GM23338 (cell line): Measurements from ENCODE around the gene SLK. TPM values are rescaled to one million over a fixed set of nuclear protein-coding genes. Genes with fewer than 3 reads are reported as not detected.

Experiments
- ATAC-seq: fragments of 200-7000 bp; cut with Tn5 transposase; 3 replicates; pipeline ENCODE4 v1.9.1; 2020
- DNase-seq: peaks from one replicate; pipeline ENCODE4 v3.0.0-alpha.2; 2015; ENCODE audit warnings: low spot score
- H2AFZ ChIP-seq: fragments of 200-600 bp; sonication (generic); 2 replicates; pipeline ENCODE4 v1.8.0; 2016; ENCODE audit warnings: antibody characterized with exemption, mild to moderate bottlenecking, moderate library complexity
- H3F3A ChIP-seq: fragments of 200-600 bp; sonication (generic); replicated peaks from 2 replicates; pipeline ENCODE4 v1.8.0; 2017; ENCODE audit warnings: antibody characterized with exemption, mixed run types, low read depth
- H3K27ac ChIP-seq: fragments of 200-600 bp; sonication (generic); 2 replicates; pipeline ENCODE4 v1.6.1; 2016; ENCODE audit warnings: low read depth
- H3K27me3 ChIP-seq: fragments of 200-600 bp; sonication (generic); 2 replicates; pipeline ENCODE4 v1.8.0; 2016; ENCODE audit warnings: mild to moderate bottlenecking, mixed run types, moderate library complexity; ENCODE audit not compliant: insufficient read depth
- H3K36me3 ChIP-seq: fragments of 200-600 bp; sonication (generic); 2 replicates; pipeline ENCODE4 v1.8.0; 2016; ENCODE audit warnings: mild to moderate bottlenecking; ENCODE audit not compliant: insufficient read depth
- H3K4me1 ChIP-seq: fragments of 200-600 bp; sonication (generic); 2 replicates; pipeline ENCODE4 v1.8.0; 2016; ENCODE audit warnings: mild to moderate bottlenecking, moderate library complexity; ENCODE audit not compliant: insufficient read depth
- H3K4me2 ChIP-seq: fragments of 200-600 bp; sonication (generic); 2 replicates; pipeline ENCODE4 v1.7.1; 2017; ENCODE audit warnings: mixed run types
- H3K4me3 ChIP-seq: fragments of 200-600 bp; sonication (generic); 2 replicates; pipeline ENCODE4 v1.6.1; 2016; ENCODE audit warnings: mixed run types
- H3K79me2 ChIP-seq: fragments of 200-600 bp; sonication (generic); replicated peaks from 2 replicates; pipeline ENCODE4 v1.8.0; 2017; ENCODE audit warnings: mild to moderate bottlenecking; ENCODE audit not compliant: insufficient read depth
- H3K9me2 ChIP-seq: fragments of 200-600 bp; sonication (generic); 2 replicates; pipeline ENCODE4 v1.8.0; 2017; ENCODE audit not compliant: insufficient read depth
- H4K20me1 ChIP-seq: fragments of 200-600 bp; sonication (generic); replicated peaks from 2 replicates; pipeline ENCODE4 v1.8.0; 2017; ENCODE audit warnings: mild to moderate bottlenecking; ENCODE audit not compliant: insufficient read depth
- H3K27ac Mint-ChIP-seq: 2 replicates; pipeline ENCODE4 v1.8.0; 2020; ENCODE audit warnings: inconsistent platforms, mild to moderate bottlenecking, moderate library complexity, mixed read lengths
- H3K27me3 Mint-ChIP-seq: 3 replicates; pipeline ENCODE4 v1.8.0; 2022; ENCODE audit warnings: low read depth, mild to moderate bottlenecking, moderate library complexity, mixed read lengths, inconsistent platforms; ENCODE audit not compliant: insufficient read depth, poor library complexity
- H3K36me3 Mint-ChIP-seq: 3 replicates; pipeline ENCODE4 v1.8.0; 2021; ENCODE audit warnings: low read depth, mild to moderate bottlenecking, inconsistent platforms, moderate library complexity, mixed read lengths
- H3K4me1 Mint-ChIP-seq: 3 replicates; pipeline ENCODE4 v1.8.0; 2020; ENCODE audit warnings: mild to moderate bottlenecking, inconsistent platforms, mixed read lengths
- H3K4me3 Mint-ChIP-seq: 3 replicates; pipeline ENCODE4 v1.8.0; 2021; ENCODE audit warnings: moderate library complexity, mild to moderate bottlenecking, inconsistent platforms, mixed read lengths
- H3K9me3 Mint-ChIP-seq: 3 replicates; pipeline ENCODE4 v1.8.0; 2020; ENCODE audit warnings: moderate library complexity, mild to moderate bottlenecking, inconsistent platforms, mixed read lengths
- CREB1 ChIP-seq: fragments of 250-450 bp; sonication (Bioruptor Pico); IDR thresholded peaks from 2 replicates; pipeline ENCODE4 v1.5.0; 2020; ENCODE audit warnings: low read depth, mild to moderate bottlenecking, moderate library complexity
- EZH2 ChIP-seq: fragments of 200-600 bp; sonication (generic); IDR thresholded peaks from one replicate; pipeline ENCODE4 v1.8.0; 2017; ENCODE audit warnings: antibody characterized with exemption, mild to moderate bottlenecking, low read depth; ENCODE audit not compliant: unreplicated experiment
- EZH2phosphoT487 ChIP-seq: fragments of 200-600 bp; sonication (generic); IDR thresholded peaks from one replicate; pipeline ENCODE4 v1.8.1; 2018; ENCODE audit warnings: antibody characterized with exemption; ENCODE audit not compliant: unreplicated experiment
- JUNB ChIP-seq: IDR thresholded peaks from one replicate; pipeline ENCODE4 v1.6.1; 2016; ENCODE audit warnings: antibody characterized with exemption; ENCODE audit not compliant: unreplicated experiment
- POLR2AphosphoS5 ChIP-seq: IDR thresholded peaks from 2 replicates; pipeline ENCODE4 v1.6.1; 2016; ENCODE audit warnings: antibody characterized with exemption, low read depth
- STAT1 ChIP-seq: IDR thresholded peaks from one replicate; pipeline ENCODE4 v1.6.1; 2016; ENCODE audit warnings: antibody characterized with exemption; ENCODE audit not compliant: unreplicated experiment
- ZNF114 ChIP-seq: fragments of 250-450 bp; sonication (Bioruptor Pico); IDR thresholded peaks from 2 replicates; pipeline ENCODE4 v1.5.0; 2020; ENCODE audit warnings: mild to moderate bottlenecking, moderate library complexity
- ZNF331 ChIP-seq: fragments of 250-450 bp; sonication (Bioruptor Pico); IDR thresholded peaks from 2 replicates; pipeline ENCODE4 v1.5.0; 2020; ENCODE audit warnings: low read depth, mild to moderate bottlenecking, moderate library complexity
- polyA plus RNA-seq: library from polyadenylated mRNA; unstranded; fragments of >200 nt; fragmentation: Nextera tagmentation; extraction: Ambion mirVana; gene quantifications from 2 replicates; pipeline ENCODE4 v1.2.1, GENCODE V29; 2016
- total RNA-seq: library from RNA; depleted of rRNA; stranded (reverse); fragments of >200 nt; shearing (Covaris generic); gene quantifications from 2 replicates; pipeline ENCODE4 v1.2.3, GENCODE V29; 2014
- TF ChIP-seq, protein P1 (sequence below): IDR thresholded peaks from 2 replicates; pipeline ENCODE4 v1.6.1; 2016; ENCODE audit warnings: antibody characterized with exemption
- TF ChIP-seq, protein P2 (sequence below), 2 experiments: fragments of 200-600 bp in 1 of 2; sonication (generic) in 1 of 2; conservative IDR thresholded peaks; 2 replicates each; pipeline versions ENCODE4 v1.5.1 to v1.6.1; 2016 to 2017; ENCODE audit warnings: antibody characterized with exemption in 2 of 2, low read depth in 2 of 2, mild to moderate bottlenecking in 2 of 2, moderate library complexity in 1 of 2
- TF ChIP-seq, protein P3 (sequence below): IDR thresholded peaks from one replicate; pipeline ENCODE4 v1.6.1; 2018; ENCODE audit warnings: antibody characterized with exemption; ENCODE audit not compliant: unreplicated experiment

The SLK gene
- total and polyA plus RNA-seq, 2 experiments from 2014 or later, result 8.4 to 21.5 TPM

DNA sequence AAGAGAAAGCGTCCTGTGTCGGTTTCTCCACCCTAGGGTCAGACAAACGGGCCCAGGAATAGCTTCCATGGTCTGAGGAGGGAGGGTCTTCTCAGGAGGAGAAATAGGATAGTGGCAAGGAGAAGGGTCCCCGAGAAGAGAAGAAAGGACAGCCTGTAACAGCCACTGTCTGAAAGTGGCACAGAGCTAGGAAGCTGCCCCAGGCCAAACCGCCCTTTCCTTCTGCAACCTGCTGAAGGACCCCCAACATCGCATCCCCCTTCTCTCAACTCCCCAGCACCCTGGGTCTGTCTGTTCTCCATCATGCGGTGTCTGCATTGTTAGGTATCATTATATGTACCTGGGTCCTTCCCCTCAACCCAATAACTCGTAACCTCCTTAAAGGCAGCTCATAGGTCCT lies 71.6 kb downstream of the SLK start (continued):
- TF ChIP-seq ZNF114 (CRISPR knock-in tag), result no peak
- TF ChIP-seq POLR2AphosphoS5, result no peak
- TF ChIP-seq, protein P1, sequence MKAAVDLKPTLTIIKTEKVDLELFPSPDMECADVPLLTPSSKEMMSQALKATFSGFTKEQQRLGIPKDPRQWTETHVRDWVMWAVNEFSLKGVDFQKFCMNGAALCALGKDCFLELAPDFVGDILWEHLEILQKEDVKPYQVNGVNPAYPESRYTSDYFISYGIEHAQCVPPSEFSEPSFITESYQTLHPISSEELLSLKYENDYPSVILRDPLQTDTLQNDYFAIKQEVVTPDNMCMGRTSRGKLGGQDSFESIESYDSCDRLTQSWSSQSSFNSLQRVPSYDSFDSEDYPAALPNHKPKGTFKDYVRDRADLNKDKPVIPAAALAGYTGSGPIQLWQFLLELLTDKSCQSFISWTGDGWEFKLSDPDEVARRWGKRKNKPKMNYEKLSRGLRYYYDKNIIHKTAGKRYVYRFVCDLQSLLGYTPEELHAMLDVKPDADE, result no peak
- TF ChIP-seq JUNB, result no peak
- TF ChIP-seq EZH2phosphoT487, result no peak

DNA sequence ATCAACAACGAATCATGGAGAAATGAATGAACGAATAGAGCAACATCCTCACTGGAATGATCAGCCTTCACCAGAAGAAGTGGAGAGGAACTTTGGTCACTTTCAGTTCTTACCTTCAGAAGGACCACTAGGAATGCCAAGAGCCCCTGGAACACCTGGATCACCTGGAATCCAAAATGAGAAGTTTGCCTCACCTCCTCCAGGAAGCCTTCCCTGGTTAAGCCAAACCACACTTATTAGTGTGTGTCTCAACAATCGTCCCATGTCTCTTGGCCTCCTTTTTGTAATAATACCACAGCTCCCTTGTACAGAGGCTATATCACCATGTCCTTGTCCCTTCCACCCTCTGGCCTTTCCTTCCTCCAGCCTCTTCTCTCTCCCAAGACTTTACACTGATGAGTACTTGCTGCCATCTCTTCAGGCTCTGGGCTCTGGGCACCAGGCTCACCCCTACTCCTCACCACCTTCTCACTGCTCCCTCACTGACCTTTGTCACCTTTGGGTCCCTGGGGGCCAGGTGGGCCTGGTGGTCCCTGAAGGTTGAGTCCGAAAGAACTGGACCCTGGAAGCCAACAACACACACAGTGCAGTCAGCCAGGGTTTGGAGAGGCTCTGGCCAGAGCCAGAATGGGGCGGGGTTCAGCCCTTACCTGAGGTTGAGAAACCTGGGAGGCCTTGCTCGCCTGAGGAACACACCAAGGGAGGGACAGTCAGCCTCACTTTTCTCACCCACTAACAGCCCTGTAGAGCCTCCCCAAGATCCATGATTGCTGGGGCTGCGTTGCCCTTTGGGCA lies 72.2 kb downstream of the SLK start:
- no peaks in the 10 kb centered on the region for H4K20me1 ChIP-seq
- DNase-seq, result no peak
- H3K27ac ChIP-seq, result no peak overlapping the region
- H2AFZ ChIP-seq, result no peak overlapping the region
- H3K4me1 Mint-ChIP-seq, result no peaks in the 10 kb centered on the region; the same call in 2 of the 3 replicates
- no peaks in the 10 kb centered on the region for H3K4me1 ChIP-seq
- no peaks in the 10 kb centered on the region for H3K9me3 Mint-ChIP-seq
- H3K36me3 ChIP-seq, result no peaks in the 10 kb centered on the region
- no peak for ATAC-seq
- no peak overlapping the region for H3K27ac Mint-ChIP-seq
- TF ChIP-seq, protein P1, result no peak
- H3K9me2 ChIP-seq, result no peaks in the 10 kb centered on the region
- H3K4me3 Mint-ChIP-seq, result no peak overlapping the region
- peaks cover 11% of the 10 kb centered on the region for H3K27me3 Mint-ChIP-seq
- no peak overlapping the region for H3K4me2 ChIP-seq
- H3K27me3 ChIP-seq, result no peaks in the 10 kb centered on the region
- no peaks in the 10 kb centered on the region for H3K79me2 ChIP-seq
- H3F3A ChIP-seq, result no peaks in the 10 kb centered on the region
- no peak overlapping the region for H3K4me3 ChIP-seq
- H3K36me3 Mint-ChIP-seq, result no peaks in the 10 kb centered on the region; the same call in 2 of the 3 replicates

DNA sequence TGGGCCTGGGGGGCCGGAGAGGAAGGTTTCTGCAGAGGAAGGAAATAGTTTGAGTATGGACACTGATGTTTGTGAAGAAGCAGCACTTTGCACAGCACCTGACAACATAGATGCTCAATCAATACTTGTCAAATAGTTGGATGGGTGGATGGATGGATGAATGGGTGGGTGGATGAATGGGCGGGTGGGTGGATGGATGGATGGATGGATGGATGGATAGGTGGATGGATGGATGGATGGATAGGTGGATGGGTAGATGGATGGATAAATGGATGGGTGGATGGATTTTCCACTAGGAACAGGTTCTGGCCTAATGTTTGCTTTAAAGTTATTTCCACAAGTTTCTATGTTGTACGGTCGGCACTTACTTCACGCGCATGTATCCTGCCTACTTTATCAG lies 73.4 kb downstream of the SLK start:
- no peaks in the 10 kb centered on the region for H3K79me2 ChIP-seq
- Mint-ChIP-seq H3K27me3 (peaks cover 11% of the 10 kb centered on the region), H3K4me1 (no peaks in the 10 kb centered on the region; the same call in 2 of the 3 replicates), H3K9me3 (no peaks in the 10 kb centered on the region; the same call in 2 of the 3 replicates), H3K4me3 (no peak overlapping the region), H3K36me3 (no peaks in the 10 kb centered on the region; the same call in 2 of the 3 replicates), H3K27ac (no peak overlapping the region)
- no peak overlapping the region for H3K4me3 ChIP-seq
- no peaks in the 10 kb centered on the region for H3F3A ChIP-seq
- H3K9me2 ChIP-seq, result no peaks in the 10 kb centered on the region
- H3K36me3 ChIP-seq, result no peaks in the 10 kb centered on the region
- H3K27me3 ChIP-seq, result no peaks in the 10 kb centered on the region
- DNase-seq (no peak), ATAC-seq (no peak)
- H4K20me1 ChIP-seq, result no peaks in the 10 kb centered on the region
- no peak overlapping the region for H2AFZ ChIP-seq
- H3K4me1 ChIP-seq, result no peaks in the 10 kb centered on the region
- no peak overlapping the region for H3K4me2 ChIP-seq
- H3K27ac ChIP-seq, result no peak overlapping the region
- TF ChIP-seq, protein P1, result no peak
- no peak for TF ChIP-seq EZH2
- TF ChIP-seq, protein P2, sequence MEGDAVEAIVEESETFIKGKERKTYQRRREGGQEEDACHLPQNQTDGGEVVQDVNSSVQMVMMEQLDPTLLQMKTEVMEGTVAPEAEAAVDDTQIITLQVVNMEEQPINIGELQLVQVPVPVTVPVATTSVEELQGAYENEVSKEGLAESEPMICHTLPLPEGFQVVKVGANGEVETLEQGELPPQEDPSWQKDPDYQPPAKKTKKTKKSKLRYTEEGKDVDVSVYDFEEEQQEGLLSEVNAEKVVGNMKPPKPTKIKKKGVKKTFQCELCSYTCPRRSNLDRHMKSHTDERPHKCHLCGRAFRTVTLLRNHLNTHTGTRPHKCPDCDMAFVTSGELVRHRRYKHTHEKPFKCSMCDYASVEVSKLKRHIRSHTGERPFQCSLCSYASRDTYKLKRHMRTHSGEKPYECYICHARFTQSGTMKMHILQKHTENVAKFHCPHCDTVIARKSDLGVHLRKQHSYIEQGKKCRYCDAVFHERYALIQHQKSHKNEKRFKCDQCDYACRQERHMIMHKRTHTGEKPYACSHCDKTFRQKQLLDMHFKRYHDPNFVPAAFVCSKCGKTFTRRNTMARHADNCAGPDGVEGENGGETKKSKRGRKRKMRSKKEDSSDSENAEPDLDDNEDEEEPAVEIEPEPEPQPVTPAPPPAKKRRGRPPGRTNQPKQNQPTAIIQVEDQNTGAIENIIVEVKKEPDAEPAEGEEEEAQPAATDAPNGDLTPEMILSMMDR (conservative IDR thresholded peaks at IDR 0.05; ENCODE audit: low read depth in 2 of 2), result no peak
- TF ChIP-seq, protein P3, sequence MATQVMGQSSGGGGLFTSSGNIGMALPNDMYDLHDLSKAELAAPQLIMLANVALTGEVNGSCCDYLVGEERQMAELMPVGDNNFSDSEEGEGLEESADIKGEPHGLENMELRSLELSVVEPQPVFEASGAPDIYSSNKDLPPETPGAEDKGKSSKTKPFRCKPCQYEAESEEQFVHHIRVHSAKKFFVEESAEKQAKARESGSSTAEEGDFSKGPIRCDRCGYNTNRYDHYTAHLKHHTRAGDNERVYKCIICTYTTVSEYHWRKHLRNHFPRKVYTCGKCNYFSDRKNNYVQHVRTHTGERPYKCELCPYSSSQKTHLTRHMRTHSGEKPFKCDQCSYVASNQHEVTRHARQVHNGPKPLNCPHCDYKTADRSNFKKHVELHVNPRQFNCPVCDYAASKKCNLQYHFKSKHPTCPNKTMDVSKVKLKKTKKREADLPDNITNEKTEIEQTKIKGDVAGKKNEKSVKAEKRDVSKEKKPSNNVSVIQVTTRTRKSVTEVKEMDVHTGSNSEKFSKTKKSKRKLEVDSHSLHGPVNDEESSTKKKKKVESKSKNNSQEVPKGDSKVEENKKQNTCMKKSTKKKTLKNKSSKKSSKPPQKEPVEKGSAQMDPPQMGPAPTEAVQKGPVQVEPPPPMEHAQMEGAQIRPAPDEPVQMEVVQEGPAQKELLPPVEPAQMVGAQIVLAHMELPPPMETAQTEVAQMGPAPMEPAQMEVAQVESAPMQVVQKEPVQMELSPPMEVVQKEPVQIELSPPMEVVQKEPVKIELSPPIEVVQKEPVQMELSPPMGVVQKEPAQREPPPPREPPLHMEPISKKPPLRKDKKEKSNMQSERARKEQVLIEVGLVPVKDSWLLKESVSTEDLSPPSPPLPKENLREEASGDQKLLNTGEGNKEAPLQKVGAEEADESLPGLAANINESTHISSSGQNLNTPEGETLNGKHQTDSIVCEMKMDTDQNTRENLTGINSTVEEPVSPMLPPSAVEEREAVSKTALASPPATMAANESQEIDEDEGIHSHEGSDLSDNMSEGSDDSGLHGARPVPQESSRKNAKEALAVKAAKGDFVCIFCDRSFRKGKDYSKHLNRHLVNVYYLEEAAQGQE, result no peak
- no peak for TF ChIP-seq ZNF331 (CRISPR knock-in tag)
- TF ChIP-seq EZH2phosphoT487, result no peak
- TF ChIP-seq CREB1 (CRISPR knock-in tag), result no peak
- TF ChIP-seq ZNF114 (CRISPR knock-in tag), result no peak
- TF ChIP-seq STAT1, result no peak
